Mesodermal cell (in vitro differentiated cells): Measurements from ENCODE around the gene PARP12.

ENCODE experiments used
- H3K27ac ChIP-seq: 2 replicates; pipeline ENCODE4 v1.7.0; 2013; ENCODE audit warnings: mild to moderate bottlenecking, low read depth, low read length, moderate library complexity; ENCODE audit not compliant: severe bottlenecking
- H3K36me3 ChIP-seq: 2 replicates; pipeline ENCODE4 v1.7.1; 2013; ENCODE audit warnings: mild to moderate bottlenecking, low read length, moderate library complexity; ENCODE audit not compliant: control insufficient read depth, insufficient read depth
- H3K4me1 ChIP-seq: one replicate; pipeline ENCODE4 v1.7.1; 2013; ENCODE audit warnings: mild to moderate bottlenecking, low read length; ENCODE audit not compliant: insufficient read depth, control insufficient read depth, poor library complexity, severe bottlenecking
- H3K4me3 ChIP-seq: 2 replicates; pipeline ENCODE4 v1.7.0; 2013; ENCODE audit warnings: low read length, control low read depth, mild to moderate bottlenecking; ENCODE audit not compliant: insufficient read depth, poor library complexity, severe bottlenecking; ENCODE audit errors: extremely low read depth
- H3K9me3 ChIP-seq: 2 replicates; pipeline ENCODE4 v1.7.1; 2013; ENCODE audit warnings: mild to moderate bottlenecking, low read length, moderate library complexity; ENCODE audit not compliant: control insufficient read depth
- WGBS, 2 experiments: methylation state at CpG; one replicate each; pipeline ENCODE4 v1.1.5; 2013; ENCODE audit warnings: missing lambda C conversion rate in 2 of 2; ENCODE audit not compliant: insufficient coverage in 2 of 2; 5-methylcytosine and 5-hydroxymethylcytosine counted together

The PARP12 gene

GRCh38 chr7:140048989-140049338 lies 13.8 kb downstream of the PARP12 start:
- Histone ChIP-seq H3K4me3 (no peak overlapping the region), H3K9me3 (no peaks in the 10 kb centered on the region), H3K36me3 (no peaks in the 10 kb centered on the region), H3K4me1 (no peaks in the 10 kb centered on the region), H3K27ac (no peak overlapping the region)
- no CpG with 5 or more reads among the region's 1 CpG for WGBS, 2 experiments

GRCh38 chr7:140048138-140048537 lies 14.6 kb downstream of the PARP12 start:
- no peaks in the 10 kb centered on the region for H3K36me3 ChIP-seq
- no peak overlapping the region for H3K27ac ChIP-seq
- no peak overlapping the region for H3K4me3 ChIP-seq
- H3K4me1 ChIP-seq, result no peaks in the 10 kb centered on the region
- no peaks in the 10 kb centered on the region for H3K9me3 ChIP-seq
- WGBS, 2 experiments, result 80 to 100% methylated on average over 1 of the region's 4 CpGs

- no peaks in the 10 kb centered on the region for H3K36me3 ChIP-seq
- H3K4me1 ChIP-seq, result no peaks in the 10 kb centered on the region
- H3K27ac ChIP-seq, result no peak overlapping the region
- no peak overlapping the region for H3K4me3 ChIP-seq
- H3K9me3 ChIP-seq, result no peaks in the 10 kb centered on the region
- WGBS, 2 experiments, result 100% methylated on average over 1 to 2 of the region's 3 CpGs
Measured at GRCh38 chr7:140047197-140047596, 15.6 kb downstream of the PARP12 start.

- H3K36me3 ChIP-seq, result no peaks in the 10 kb centered on the region
- H3K4me1 ChIP-seq, result no peaks in the 10 kb centered on the region
- H3K27ac ChIP-seq, result no peak overlapping the region
- WGBS, 2 experiments, result 89 to 96% methylated on average over 4 to 5 of the region's 6 CpGs
- no peaks in the 10 kb centered on the region for H3K9me3 ChIP-seq
- H3K4me3 ChIP-seq, result no peak overlapping the region
Measured at GRCh38 chr7:140045697-140046096, 17.1 kb downstream of the PARP12 start.

GRCh38 chr7:140044251-140044650 lies 18.5 kb downstream of the PARP12 start:
- WGBS, 2 experiments, result 84 to 94% methylated on average over 5 to 6 of the region's 6 CpGs
- H3K9me3 ChIP-seq, result no peaks in the 10 kb centered on the region
- H3K27ac ChIP-seq, result no peak overlapping the region

GRCh38 chr7:140042386-140042670 lies 20.4 kb downstream of the PARP12 start:
- WGBS, 2 experiments, result 92 to 94% methylated on average over 10 of the region's 10 CpGs
- Histone ChIP-seq H3K9me3 (no peaks in the 10 kb centered on the region), H3K36me3 (no peaks in the 10 kb centered on the region), H3K4me3 (no peak overlapping the region), H3K4me1 (peaks cover 5% of the 10 kb centered on the region), H3K27ac (no peak overlapping the region)

More at GRCh38 chr7:140044251-140044650, 18.5 kb downstream of the PARP12 start:
- no peak overlapping the region for H3K4me3 ChIP-seq
- no peaks in the 10 kb centered on the region for H3K36me3 ChIP-seq
- peaks cover 2% of the 10 kb centered on the region for H3K4me1 ChIP-seq

- no peak overlapping the region for H3K27ac ChIP-seq
- no peaks in the 10 kb centered on the region for H3K36me3 ChIP-seq
- H3K4me1 ChIP-seq, result peaks cover 5% of the 10 kb centered on the region
- 93 to 97% methylated on average over 8 of the region's 12 CpGs for WGBS, 2 experiments
- no peaks in the 10 kb centered on the region for H3K9me3 ChIP-seq
- no peak overlapping the region for H3K4me3 ChIP-seq
Measured at GRCh38 chr7:140041659-140042385, 20.9 kb downstream of the PARP12 start.

- 93 to 94% methylated on average over 9 to 10 of the region's 12 CpGs for WGBS, 2 experiments
- Histone ChIP-seq H3K36me3 (no peaks in the 10 kb centered on the region), H3K9me3 (no peaks in the 10 kb centered on the region), H3K27ac (no peak overlapping the region), H3K4me1 (peaks cover 5% of the 10 kb centered on the region), H3K4me3 (no peak overlapping the region)
Measured at GRCh38 chr7:140039896-140040295, 22.9 kb downstream of the PARP12 start.

- Histone ChIP-seq H3K4me1 (peaks cover 5% of the 10 kb centered on the region), H3K27ac (no peak overlapping the region), H3K4me3 (no peak overlapping the region), H3K9me3 (no peaks in the 10 kb centered on the region), H3K36me3 (no peaks in the 10 kb centered on the region)
- 98 to 100% methylated on average over 4 to 6 of the region's 7 CpGs for WGBS, 2 experiments
Measured at GRCh38 chr7:140039066-140039465, 23.7 kb downstream of the PARP12 start.

GRCh38 chr7:140036224-140036962 lies 26.4 kb downstream of the PARP12 start:
- no peak overlapping the region for H3K4me3 ChIP-seq
- 88 to 89% methylated on average over 7 to 9 of the region's 11 CpGs for WGBS, 2 experiments
- no peak overlapping the region for H3K27ac ChIP-seq
- H3K4me1 ChIP-seq, result peaks cover 5% of the 10 kb centered on the region
- no peaks in the 10 kb centered on the region for H3K9me3 ChIP-seq
- H3K36me3 ChIP-seq, result no peaks in the 10 kb centered on the region
